Right ventricle myocardium inferior (tissue), 1 donor: ENCODE measurements around the gene SF3B4. TPM values are rescaled to one million over a fixed set of nuclear protein-coding genes. Genes with fewer than 3 reads are reported as not detected.
"Not testable (repeated sequence)": the region's sequence is repeated elsewhere in the genome, so short reads cannot be mapped to it uniquely, and the experiment has no call there.

Experiments used
- ATAC-seq: fragments of 200-7000 bp; cut with Tn5 transposase; one replicate; pipeline ENCODE4 v1.9.1; 2020; ENCODE audit warnings: mild to moderate bottlenecking, moderate library complexity
- DNase-seq: peaks from one replicate; pipeline ENCODE4 v3.0.0; 2021; ENCODE audit errors: missing footprints
- intact Hi-C: fragments of 100-400 bp; cut with DNase I; formaldehyde crosslinking; loops from one replicate; pipeline ENCODE4 v1.11.0; 2022
- total RNA-seq: library from RNA; stranded (reverse); fragmentation: NEBNext Ultra II Directional; extraction: Animal tissue kit (Norgen Biotek cat#: 25700); gene quantifications from one replicate; pipeline ENCODE4 v1.2.1, GENCODE V29; 2021
- donor health status: DM: no; HTN: yes; CAD: no; lungs with severe emphysema.

The SF3B4 gene
- total RNA-seq, 1 donor from 2014 or later, result 24.8 TPM

GRCh38 chr1:149903836-149904491, 23.6 kb downstream of the SF3B4 start:
- ATAC-seq (no peak), DNase-seq (no peak)
- intact Hi-C loops, result no loop called here

- DNase-seq (peak; percentile 96), ATAC-seq (peak; percentile 99)
- intact Hi-C loops, result no loop called here
Measured at GRCh38 chr1:149899460-149900284, 27.9 kb downstream of the SF3B4 start, which contains the start of gene BOLA1. BOLA1 (plus strand) TSS chr1:149899568; CDS start chr1:149900060, 492 bp downstream.

- ATAC-seq (no peak), DNase-seq (no peak)
- intact Hi-C loops, result no loop called here
Measured at GRCh38 chr1:149896575-149896974, 31.0 kb downstream of the SF3B4 start.

DNA sequence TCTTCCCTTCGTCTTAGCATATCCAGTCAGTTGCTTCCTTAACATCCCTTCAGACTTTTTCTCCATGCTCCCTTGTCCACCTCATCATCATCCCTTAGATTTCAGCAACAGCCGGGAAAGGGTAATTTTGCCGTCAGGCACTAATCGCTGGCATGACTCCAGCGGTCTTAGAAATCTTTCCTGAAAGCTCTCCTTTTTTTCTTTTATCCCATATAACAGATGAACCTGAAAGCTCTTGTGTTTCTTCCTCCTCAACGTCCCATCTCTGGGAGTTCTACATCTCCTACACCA, 38.7 kb downstream of the SF3B4 start:
- intact Hi-C loops, result loop anchor here (1.0 kb wide), 1 partner anchor 39 kb away; no protein-coding TSS in a partner anchor
- DNase-seq, result no peak
- ATAC-seq, result no peak

DNA sequence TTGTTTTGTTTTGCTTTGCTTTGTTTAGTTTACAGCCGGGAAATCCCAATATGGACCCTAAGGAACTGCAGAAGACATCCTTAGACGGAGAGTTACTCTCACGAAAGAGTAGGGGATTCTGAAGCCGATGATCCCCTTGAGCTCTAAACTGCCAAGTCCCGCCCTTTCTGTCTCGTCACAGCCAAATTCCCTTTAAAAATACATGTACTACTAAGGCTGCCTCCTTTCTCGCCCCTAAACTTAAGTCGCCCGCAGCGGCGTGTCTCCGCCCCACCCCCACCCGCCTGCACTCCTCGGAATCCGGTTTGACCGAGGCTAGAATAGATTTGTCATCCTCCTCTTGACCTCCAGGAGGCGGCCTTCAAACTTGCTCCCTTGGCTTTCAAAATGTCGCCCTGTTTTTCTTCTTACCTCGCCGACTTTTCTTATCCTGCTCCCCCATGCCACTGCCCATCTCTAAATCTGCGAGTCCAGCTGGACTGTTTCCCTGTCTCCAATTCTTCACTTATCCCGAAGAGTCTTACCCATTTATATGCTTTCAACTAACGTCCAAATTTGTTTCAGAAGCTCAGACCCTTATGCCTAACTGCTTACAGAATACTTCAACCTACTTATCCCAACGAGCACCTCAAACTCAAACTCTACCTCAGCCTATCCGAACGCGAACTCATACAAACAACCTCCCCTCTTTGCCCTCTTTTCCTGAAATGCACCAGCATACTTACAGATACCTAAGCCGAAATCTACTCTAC, 39.2 kb downstream of the SF3B4 start:
- peak; percentile 46 for ATAC-seq
- DNase-seq, result peak; percentile 79
- intact Hi-C loops, result loop anchor here (1.0 kb wide), 1 partner anchor 40 kb away; no protein-coding TSS in a partner anchor

- intact Hi-C loops, result loop anchor here (1.0 kb wide), 1 partner anchor 41 kb away; no protein-coding TSS in a partner anchor
- DNase-seq (peak; percentile 86), ATAC-seq (peak; percentile 80)
Measured at GRCh38 chr1:149887456-149888246, 40.0 kb downstream of the SF3B4 start.

- intact Hi-C loops, DNase-seq: not testable (repeated sequence)
Measured at GRCh38 chr1:149887196-149887455, 40.5 kb downstream of the SF3B4 start.

DNA sequence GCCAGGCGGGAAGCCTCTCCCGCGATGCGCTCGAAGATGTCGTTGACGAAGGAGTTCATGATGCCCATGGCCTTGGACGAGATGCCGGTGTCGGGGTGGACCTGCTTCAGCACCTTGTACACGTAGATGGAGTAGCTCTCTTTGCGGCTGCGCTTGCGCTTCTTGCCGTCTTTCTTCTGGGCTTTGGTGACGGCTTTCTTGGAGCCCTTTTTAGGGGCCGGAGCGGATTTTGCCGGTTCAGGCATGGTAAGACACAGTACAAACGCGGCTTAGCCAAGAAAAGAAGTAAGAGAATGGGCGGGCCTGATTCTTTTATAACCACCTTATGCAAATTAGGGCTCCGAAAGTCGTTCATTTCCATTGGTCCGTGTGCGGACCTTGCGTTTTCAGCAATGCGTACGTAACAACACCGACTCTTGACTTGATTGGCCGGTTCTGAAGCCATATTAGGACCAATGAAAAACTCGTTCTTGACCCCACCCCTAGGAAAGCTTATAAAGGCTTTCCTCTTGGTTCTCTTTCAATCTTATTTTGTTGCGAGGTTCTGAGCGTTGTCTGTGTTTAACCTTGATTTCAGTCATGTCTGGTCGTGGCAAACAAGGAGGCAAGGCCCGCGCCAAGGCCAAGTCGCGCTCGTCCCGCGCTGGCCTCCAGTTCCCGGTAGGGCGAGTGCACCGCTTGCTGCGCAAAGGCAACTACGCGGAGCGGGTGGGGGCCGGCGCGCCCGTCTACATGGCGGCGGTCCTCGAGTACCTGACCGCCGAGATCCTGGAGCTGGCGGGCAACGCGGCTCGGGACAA, 41.0 kb downstream of the SF3B4 start:
- ATAC-seq, result peak; percentile 89
- intact Hi-C loops, result no loop called here

More at GRCh38 chr1:149887196-149887455, 40.5 kb downstream of the SF3B4 start:
- ATAC-seq, result not testable (repeated sequence)

DNA sequence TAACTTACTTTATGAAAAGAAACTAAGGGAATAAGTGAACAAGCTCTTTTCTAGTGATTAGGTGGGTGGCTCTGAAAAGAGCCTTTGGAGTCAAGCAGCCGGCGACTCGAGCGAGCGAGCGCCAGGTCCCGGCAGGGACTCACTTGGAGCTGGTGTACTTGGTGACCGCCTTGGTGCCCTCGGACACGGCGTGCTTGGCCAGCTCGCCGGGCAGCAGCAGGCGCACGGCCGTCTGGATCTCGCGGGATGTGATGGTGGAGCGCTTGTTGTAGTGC, 41.5 kb downstream of the SF3B4 start:
- peak; percentile 69 for DNase-seq
- ATAC-seq, intact Hi-C loops: not testable (repeated sequence)

More for the DNA sequence above, 41.0 kb downstream of the SF3B4 start:
- DNase-seq, result peak; percentile 87

- intact Hi-C loops, result no loop called here
- DNase-seq (peak; percentile 95), ATAC-seq (peak; percentile 67)
Measured at GRCh38 chr1:149885339-149886120, 42.1 kb downstream of the SF3B4 start.

GRCh38 chr1:149884433-149885338, 42.9 kb downstream of the SF3B4 start:
- no peak for ATAC-seq
- intact Hi-C loops, result no loop called here
- DNase-seq, result no peak

GRCh38 chr1:149883598-149884247, 43.9 kb downstream of the SF3B4 start:
- intact Hi-C loops, result no loop called here
- ATAC-seq (no peak), DNase-seq (no peak)

DNA sequence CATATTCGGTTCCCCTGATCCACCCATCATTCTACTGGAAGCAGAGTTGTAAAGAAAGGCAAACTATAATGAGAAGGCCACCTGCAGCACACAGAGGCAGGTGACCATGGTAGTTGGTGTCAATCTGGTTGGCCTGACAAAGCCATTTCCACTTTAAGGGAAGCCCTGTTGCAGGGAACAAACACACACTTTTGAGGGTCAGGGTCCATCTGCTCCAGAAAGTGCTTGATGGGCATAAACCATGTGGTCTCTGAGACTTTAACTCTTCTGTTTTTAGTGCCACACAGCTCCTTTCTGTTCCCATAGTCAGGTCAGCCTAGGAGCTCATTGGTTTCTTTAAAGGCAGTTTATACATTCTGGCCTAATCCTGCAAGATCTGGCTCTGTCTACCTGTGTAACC, 45.7 kb downstream of the SF3B4 start:
- DNase-seq (no peak), ATAC-seq (no peak)
- intact Hi-C loops, result no loop called here

GRCh38 chr1:149879556-149879955, 48.0 kb downstream of the SF3B4 start:
- DNase-seq (no peak), ATAC-seq (no peak)
- intact Hi-C loops, result no loop called here

DNA sequence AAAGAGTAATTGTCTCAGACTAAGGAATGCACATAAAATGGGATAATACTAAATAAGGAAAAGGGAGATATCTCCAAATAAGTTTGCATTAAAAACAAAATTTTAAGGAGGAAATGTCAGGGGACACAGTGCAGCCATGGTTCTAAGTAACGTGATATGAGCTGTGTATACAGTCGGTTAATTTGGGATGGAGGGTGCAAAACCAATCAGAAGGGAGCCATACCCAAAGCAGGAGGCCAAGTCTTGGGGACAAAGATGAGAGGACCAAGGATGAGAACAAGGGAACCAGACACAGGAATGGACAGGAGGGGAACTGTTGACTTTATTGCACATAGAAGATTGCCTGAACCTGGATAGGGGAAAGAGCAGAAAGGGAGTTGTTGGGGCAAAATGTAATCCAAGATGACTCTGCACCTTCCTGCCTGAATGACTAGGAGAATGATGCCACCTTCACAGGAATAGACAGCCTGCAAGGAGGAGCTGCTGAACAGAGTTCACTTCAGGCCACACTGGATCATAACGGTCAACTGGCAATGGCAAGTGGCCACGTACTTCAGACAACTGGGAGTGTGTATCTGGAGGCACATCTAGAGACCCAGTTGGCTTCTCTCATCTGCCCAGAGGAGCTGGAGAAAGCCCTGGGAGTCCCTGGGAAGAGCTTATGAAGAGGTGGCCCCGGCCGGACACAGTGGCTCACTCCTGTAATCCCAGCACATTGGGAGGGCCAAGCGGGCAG, 50.2 kb downstream of the SF3B4 start:
- DNase-seq (no peak), ATAC-seq (no peak)
- intact Hi-C loops, result no loop called here
